IMR-90 (cell line): ENCODE measurements around the gene CPSF4. TPM values are rescaled to one million over a fixed set of nuclear protein-coding genes. Genes with fewer than 3 reads are reported as not detected.

Experiments
- ATAC-seq: fragments of 200-7000 bp; cut with Tn5 transposase; 2 replicates; pipeline ENCODE4 v1.9.1; 2020; ENCODE audit warnings: low read depth, mild to moderate bottlenecking, moderate library complexity
- BruUV-seq: library from RNA; stranded (reverse); fragments of 400-500 nt; replicated peaks from 2 replicates; lab custom pipeline; 2021; lab: Mats Ljungman, UMichigan
- CTCF ChIA-PET: fragments of 300-600 bp; formaldehyde crosslinking; extraction: SDS; loops from one replicate; lab custom pipeline; 2021; ENCODE audit warnings: antibody characterized with exemption; lab: Yijun Ruan, JAX
- POLR2A ChIA-PET: fragments of 300-600 bp; sonication (Branson Sonifier 250); formaldehyde crosslinking; loops from one replicate; lab custom pipeline; 2022; ENCODE audit warnings: antibody characterized with exemption; ENCODE audit not compliant: unreplicated experiment; lab: Charles Lee
- DNase-seq: peaks from one replicate; pipeline ENCODE4 v3.0.0; 2013
- H2AFZ ChIP-seq: replicated peaks from 2 replicates; pipeline ENCODE3; 2013; ENCODE audit warnings: low read length, mild to moderate bottlenecking; ENCODE audit not compliant: poor library complexity
- H2AK5ac ChIP-seq: 2 replicates; pipeline ENCODE4 v1.6.1; 2013; ENCODE audit warnings: low read depth, low read length, inconsistent platforms
- H2AK9ac ChIP-seq: replicated peaks from 2 replicates; pipeline ENCODE3; 2013; ENCODE audit warnings: mild to moderate bottlenecking, low read depth, low read length, moderate library complexity; ENCODE audit not compliant: poor library complexity
- H2BK120ac ChIP-seq: 2 replicates; pipeline ENCODE4 v1.6.1; 2013; ENCODE audit warnings: low read depth, low read length, inconsistent platforms
- H2BK15ac ChIP-seq: 3 replicates; pipeline ENCODE4 v1.6.1; 2013; ENCODE audit warnings: low read depth, low read length, inconsistent platforms
- H2BK20ac ChIP-seq: 2 replicates; pipeline ENCODE4 v1.6.1; 2013; ENCODE audit warnings: low read depth, mild to moderate bottlenecking, inconsistent platforms, low read length, moderate library complexity
- H2BK5ac ChIP-seq: 2 replicates; pipeline ENCODE4 v1.6.1; 2013; ENCODE audit warnings: mild to moderate bottlenecking, low read depth, low read length, inconsistent platforms; ENCODE audit not compliant: poor library complexity, severe bottlenecking
- H3K14ac ChIP-seq: replicated peaks from 2 replicates; pipeline ENCODE4 v1.6.1; 2013; ENCODE audit warnings: low read depth, low read length, inconsistent platforms
- H3K18ac ChIP-seq: 2 replicates; pipeline ENCODE4 v1.6.1; 2013; ENCODE audit warnings: low read depth, low read length, control low read depth
- H3K23ac ChIP-seq: 2 replicates; pipeline ENCODE4 v1.6.1; 2013; ENCODE audit warnings: low read depth, low read length, inconsistent platforms
- H3K27ac ChIP-seq: 2 replicates; pipeline ENCODE4 v1.5.1; 2013; ENCODE audit warnings: mild to moderate bottlenecking, control low read depth, low read length; ENCODE audit not compliant: insufficient read depth
- H3K27me3 ChIP-seq: 2 replicates; pipeline ENCODE4 v1.6.1; 2013; ENCODE audit warnings: low read length; ENCODE audit not compliant: control insufficient read depth, insufficient read depth
- H3K36me3 ChIP-seq: 2 replicates; pipeline ENCODE4 v1.6.1; 2013; ENCODE audit warnings: low read length, mixed read lengths; ENCODE audit not compliant: control insufficient read depth, insufficient read depth
- H3K4ac ChIP-seq: 2 replicates; pipeline ENCODE4 v1.6.1; 2013; ENCODE audit warnings: low read depth, low read length, inconsistent platforms
- H3K4me1 ChIP-seq: 2 replicates; pipeline ENCODE4 v1.6.1; 2013; ENCODE audit warnings: low read length, mixed read lengths; ENCODE audit not compliant: control insufficient read depth, insufficient read depth
- H3K4me2 ChIP-seq: 2 replicates; pipeline ENCODE4 v1.6.1; 2013; ENCODE audit warnings: low read depth, mild to moderate bottlenecking, control low read depth, low read length, moderate library complexity
- H3K4me3 ChIP-seq: 2 replicates; pipeline ENCODE4 v1.5.1; 2013; ENCODE audit warnings: low read depth, mild to moderate bottlenecking, control low read depth, low read length, moderate library complexity; ENCODE audit not compliant: insufficient read depth
- H3K56ac ChIP-seq: 2 replicates; pipeline ENCODE4 v1.6.1; 2013; ENCODE audit warnings: low read length, inconsistent platforms; ENCODE audit not compliant: insufficient read depth; ENCODE audit errors: extremely low read depth
- H3K79me1 ChIP-seq, 2 experiments: 2 replicates each; pipeline ENCODE4 v1.6.1; 2013; ENCODE audit warnings: low read length in 2 of 2, inconsistent platforms in 1 of 2, low read depth in 1 of 2
- H3K9ac ChIP-seq: 2 replicates; pipeline ENCODE4 v1.6.1; 2013; ENCODE audit warnings: low read depth, low read length, control low read depth
- H3K9me1 ChIP-seq: 2 replicates; pipeline ENCODE4 v1.6.1; 2013; ENCODE audit warnings: low read length, inconsistent platforms; ENCODE audit not compliant: insufficient read depth
- H3K9me3 ChIP-seq: 2 replicates; pipeline ENCODE4 v1.6.1; 2013; ENCODE audit warnings: low read length; ENCODE audit not compliant: control insufficient read depth, insufficient read depth
- H4K20me1 ChIP-seq: 2 replicates; pipeline ENCODE4 v1.6.1; 2013; ENCODE audit warnings: low read length, inconsistent platforms; ENCODE audit not compliant: insufficient read depth
- H4K5ac ChIP-seq: 2 replicates; pipeline ENCODE4 v1.6.1; 2013; ENCODE audit warnings: mild to moderate bottlenecking, low read depth, low read length, control low read depth
- H4K8ac ChIP-seq, 2 experiments: 2 replicates each; pipeline ENCODE4 v1.6.1; 2013; ENCODE audit warnings: low read depth in 2 of 2, low read length in 2 of 2, control low read depth in 1 of 2, inconsistent platforms in 1 of 2
- H4K91ac ChIP-seq: 2 replicates; pipeline ENCODE4 v1.6.1; 2013; ENCODE audit warnings: low read depth, low read length, inconsistent platforms; ENCODE audit not compliant: insufficient read depth
- BHLHE40 ChIP-seq: fragments of 150-350 bp; IDR thresholded peaks from 2 replicates; pipeline ENCODE4 v1.6.1; 2016; ENCODE audit warnings: mild to moderate bottlenecking, low read depth, low read length
- CEBPB ChIP-seq: IDR thresholded peaks from 2 replicates; pipeline ENCODE4 v1.6.1; 2012; ENCODE audit warnings: low read depth, low read length, improper control_type of control experiment
- ELK1 ChIP-seq: fragments of 150-350 bp; IDR thresholded peaks from 2 replicates; pipeline ENCODE4 v1.6.1; 2016; ENCODE audit warnings: low read depth, mild to moderate bottlenecking, low read length, moderate library complexity, borderline replicate concordance
- FOS ChIP-seq: fragments of 150-350 bp; IDR thresholded peaks from 2 replicates; pipeline ENCODE4 v1.6.1; 2016; ENCODE audit warnings: low read depth, low read length
- MAZ ChIP-seq: IDR thresholded peaks from 2 replicates; pipeline ENCODE4 v1.6.1; 2012; ENCODE audit warnings: low read depth, mild to moderate bottlenecking, low read length, improper control_type of control experiment, moderate library complexity, borderline replicate concordance
- RAD21 ChIP-seq: IDR thresholded peaks from 2 replicates; pipeline ENCODE4 v1.6.1; 2012; ENCODE audit warnings: low read length, improper control_type of control experiment
- RCOR1 ChIP-seq: IDR thresholded peaks from 2 replicates; pipeline ENCODE4 v1.6.1; 2012; ENCODE audit warnings: mild to moderate bottlenecking, low read length, improper control_type of control experiment; ENCODE audit not compliant: insufficient replicate concordance
- WGBS, 2 experiments: methylation state at CpG; one replicate each; pipeline versions ENCODE4 v1.1.5 to v1.1.7; 2013; ENCODE audit warnings: missing lambda C conversion rate in 2 of 2; ENCODE audit not compliant: insufficient read length in 1 of 2; ENCODE audit errors: extremely low coverage in 2 of 2; 5-methylcytosine and 5-hydroxymethylcytosine counted together
- dilution Hi-C: fragments of 300-500 bp; cut with HindIII; formaldehyde crosslinking; loops from one replicate; pipeline ENCODE4 v1.14.3; 2018; ENCODE audit warnings: low sequenced_read_pairs; ENCODE audit not compliant: unreplicated experiment
- in situ Hi-C: fragments of 300-500 bp; cut with MboI; formaldehyde crosslinking; loops from 3 replicates; pipeline ENCODE4 v1.14.3; 2019; ENCODE audit warnings: low sequenced_read_pairs, inconsistent platforms, mixed read lengths
- intact Hi-C: fragments of 100-400 bp; cut with micrococcal nuclease; formaldehyde crosslinking; loops from 2 replicates; pipeline ENCODE4 v1.10.0; 2022
- polyA plus RNA-seq, 3 experiments: library from polyadenylated mRNA; depleted of rRNA; stranded (reverse); fragments of >200 nt; gene quantifications; 2 replicates each; pipeline ENCODE4 v1.2.3, GENCODE V29; 2012; ENCODE audit warnings: low replicate concordance in 1 of 3
- total RNA-seq: library from RNA; depleted of rRNA; stranded (reverse); fragments of >200 nt; gene quantifications from 2 replicates; pipeline ENCODE4 v1.2.3, GENCODE V29; 2012

CPSF4 gene
- total and polyA plus RNA-seq, 2 of the 4 experiments (the other 2 are of a cell fraction) = 23.8 to 44.9 TPM

GRCh38 chr7:99418260-99418659, 20.5 kb upstream of the CPSF4 start:
- H4K91ac ChIP-seq = no peak overlapping the region
- no peak overlapping the region for H2BK5ac ChIP-seq
- H3K4me3 ChIP-seq = no peak overlapping the region
- no peak overlapping the region for H4K8ac ChIP-seq
- no peak overlapping the region for H3K14ac ChIP-seq
- no peak for TF ChIP-seq MAZ
- TF ChIP-seq RCOR1 = no peak
- no peak for TF ChIP-seq RAD21
- no peak for TF ChIP-seq ELK1
- no peak for TF ChIP-seq CEBPB
- no peak for TF ChIP-seq BHLHE40
- TF ChIP-seq FOS = no peak
- no peak overlapping the region for H3K56ac ChIP-seq
- H3K79me1 ChIP-seq = peaks cover 15 to 18% of the 10 kb centered on the region in 2 experiments
- peaks cover 24% of the 10 kb centered on the region for H4K20me1 ChIP-seq
- peak overlapping the region; percentile 55 for H2AK9ac ChIP-seq
- no peaks in the 10 kb centered on the region for H3K9me3 ChIP-seq
- dilution Hi-C loops (no loop called here), in situ Hi-C loops (no loop called here), intact Hi-C loops (no loop called here)
- no peak overlapping the region for H2AFZ ChIP-seq
- no peak overlapping the region for H3K23ac ChIP-seq
- H3K27ac ChIP-seq = no peak overlapping the region
- H2BK20ac ChIP-seq = no peak overlapping the region
- no peaks in the 10 kb centered on the region for H3K4me1 ChIP-seq
- ATAC-seq = no peak
- H2BK15ac ChIP-seq = no peak overlapping the region
- no peaks in the 10 kb centered on the region for H3K9me1 ChIP-seq
- no peak for DNase-seq
- H2BK120ac ChIP-seq = no peak overlapping the region
- H3K4me2 ChIP-seq = no peak overlapping the region
- POLR2A ChIA-PET = interaction anchor here (0.6 to 0.8 kb wide), 2 partner anchors 10 to 193 kb away, joined by 3 to 4 read pairs; partner anchors contain the start of genes BUD31 and PDAP1
- BruUV-seq = no TSS peak
- H3K9ac ChIP-seq = no peak overlapping the region
- H2AK5ac ChIP-seq = no peak overlapping the region
- no peaks in the 10 kb centered on the region for H3K27me3 ChIP-seq
- no peak overlapping the region for H3K4ac ChIP-seq
- CTCF ChIA-PET = no interaction called here
- no peak overlapping the region for H4K5ac ChIP-seq
- no CpG with 5 or more reads among the region's 9 CpGs for WGBS, 2 experiments
- H3K36me3 ChIP-seq = peaks cover 69% of the 10 kb centered on the region
- H3K18ac ChIP-seq = no peak overlapping the region
